Measurements from ENCODE around the gene SLC26A4.

DNA sequence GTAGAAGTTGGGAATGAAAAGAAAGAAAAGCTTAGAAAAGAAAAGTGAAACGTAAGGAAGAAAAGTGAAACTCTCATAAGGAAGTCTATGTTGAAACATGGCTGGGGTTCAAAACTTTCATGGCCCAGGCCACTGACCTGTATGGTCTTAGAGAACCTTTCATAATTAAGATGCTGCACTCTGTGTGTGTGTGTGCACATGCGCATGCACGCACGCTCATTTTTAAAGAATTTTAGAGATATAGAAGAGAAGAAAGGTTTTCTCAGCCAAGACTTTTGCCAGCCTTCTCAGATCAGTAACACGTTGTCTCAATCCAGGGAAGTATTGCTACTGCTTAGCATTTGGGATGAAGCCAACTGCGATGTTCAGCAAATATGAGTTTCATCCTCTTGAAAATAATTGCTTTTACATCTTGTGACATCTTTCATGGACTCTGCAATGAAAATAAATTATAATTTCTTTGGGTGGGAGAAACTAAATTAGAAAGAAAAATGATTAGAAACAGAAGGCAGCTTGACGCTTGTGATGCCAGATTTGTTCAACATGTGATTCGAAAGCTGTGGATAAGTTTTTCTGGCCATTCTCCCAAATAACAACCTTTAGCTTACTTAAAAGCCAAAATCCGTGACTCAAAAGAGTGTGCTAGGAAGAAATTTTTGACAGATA lies 16.2 kb upstream of the SLC26A4 start:
- TF ChIP-seq POLR2A (IDR thresholded peaks at IDR 0.05) (no peak), CTCF (IDR thresholded peaks at IDR 0.05) (no peak), EP300 (IDR thresholded peaks at IDR 0.05) (no peak), POLR2AphosphoS5 (IDR thresholded peaks at IDR 0.05) (no peak)
